Inflammatory macrophage treated with lipopolysaccharide for 1 hour (primary cell): ENCODE data around the gene FAM151A.
A peak's percentile ranks its signal among the peaks of the same experiment; 100 is the strongest.

ENCODE experiments used
- DNase-seq, 2 donors: peaks; one replicate each; pipeline ENCODE4 v3.0.0-alpha.2; 2020 to 2022

The FAM151A gene

GRCh38 chr1:54575605-54576290, 47.6 kb downstream of the FAM151A start:
- DNase-seq: peak; percentile 63 to 90

DNA sequence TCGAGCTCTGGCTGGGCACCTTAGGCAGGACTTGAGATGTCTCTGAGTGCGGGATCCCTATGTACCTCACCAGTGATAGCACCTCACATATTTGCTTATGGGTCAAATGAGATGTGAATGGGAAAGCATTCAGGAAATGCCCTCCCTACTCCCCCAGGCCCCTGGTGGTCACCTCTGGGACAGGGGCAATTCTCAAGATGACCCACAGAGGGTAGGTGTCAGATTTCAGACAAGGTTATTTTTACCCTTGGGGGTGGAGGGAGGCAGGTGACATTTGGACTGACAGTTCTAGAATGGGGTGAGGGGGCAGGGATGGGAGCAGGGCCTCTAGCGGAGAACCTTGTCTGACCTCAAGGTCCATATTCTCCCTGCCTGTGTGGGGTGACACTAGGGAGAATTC, 48.2 kb downstream of the FAM151A start:
- no peak for DNase-seq

DNA sequence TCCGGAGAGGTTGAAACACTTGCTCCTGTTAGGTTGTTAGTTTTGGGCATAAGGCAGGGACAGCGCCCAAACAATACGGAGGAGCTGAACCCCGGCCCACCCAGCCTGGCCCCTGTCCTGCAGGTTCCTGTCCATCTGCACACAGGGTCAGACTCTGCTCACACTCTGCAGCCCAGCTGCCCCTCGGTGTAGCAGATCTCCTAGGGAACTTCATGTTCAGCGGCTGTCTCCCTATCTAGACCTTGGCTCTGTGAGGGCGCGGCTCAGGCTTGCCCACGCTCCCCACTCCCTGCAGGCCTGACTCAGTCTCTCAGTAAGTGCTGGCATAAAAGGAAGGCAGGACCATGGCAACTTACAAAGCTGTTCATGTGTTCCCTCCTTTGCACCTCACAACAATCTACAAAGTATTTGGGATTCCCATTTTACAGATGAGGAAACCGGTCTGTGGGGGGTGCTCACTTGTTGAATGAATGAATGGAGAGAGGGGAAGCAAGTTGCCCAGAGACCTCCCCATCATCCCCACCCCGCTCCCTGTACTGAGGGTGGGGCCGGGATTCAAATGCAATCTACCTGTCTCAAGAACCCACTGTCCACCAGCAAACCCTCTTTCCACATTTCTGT, 49.1 kb downstream of the FAM151A start:
- no peak for DNase-seq

DNA sequence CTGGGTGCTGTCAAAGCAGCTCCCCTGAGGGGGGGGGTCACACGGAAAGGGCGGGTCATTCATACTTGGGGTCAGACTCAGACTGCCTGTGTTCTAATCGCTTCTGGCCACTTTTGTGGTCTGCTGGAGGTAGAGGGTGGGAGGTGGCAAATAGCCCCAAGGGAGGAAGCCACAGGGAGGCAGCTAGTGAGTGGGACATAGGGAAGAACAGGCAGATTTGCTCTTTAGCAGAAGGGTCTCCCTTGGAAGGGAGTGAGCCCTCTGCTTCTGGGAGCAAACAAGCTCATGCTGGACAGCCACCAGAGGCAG, 50.8 kb downstream of the FAM151A start:
- DNase-seq: no peak

DNA sequence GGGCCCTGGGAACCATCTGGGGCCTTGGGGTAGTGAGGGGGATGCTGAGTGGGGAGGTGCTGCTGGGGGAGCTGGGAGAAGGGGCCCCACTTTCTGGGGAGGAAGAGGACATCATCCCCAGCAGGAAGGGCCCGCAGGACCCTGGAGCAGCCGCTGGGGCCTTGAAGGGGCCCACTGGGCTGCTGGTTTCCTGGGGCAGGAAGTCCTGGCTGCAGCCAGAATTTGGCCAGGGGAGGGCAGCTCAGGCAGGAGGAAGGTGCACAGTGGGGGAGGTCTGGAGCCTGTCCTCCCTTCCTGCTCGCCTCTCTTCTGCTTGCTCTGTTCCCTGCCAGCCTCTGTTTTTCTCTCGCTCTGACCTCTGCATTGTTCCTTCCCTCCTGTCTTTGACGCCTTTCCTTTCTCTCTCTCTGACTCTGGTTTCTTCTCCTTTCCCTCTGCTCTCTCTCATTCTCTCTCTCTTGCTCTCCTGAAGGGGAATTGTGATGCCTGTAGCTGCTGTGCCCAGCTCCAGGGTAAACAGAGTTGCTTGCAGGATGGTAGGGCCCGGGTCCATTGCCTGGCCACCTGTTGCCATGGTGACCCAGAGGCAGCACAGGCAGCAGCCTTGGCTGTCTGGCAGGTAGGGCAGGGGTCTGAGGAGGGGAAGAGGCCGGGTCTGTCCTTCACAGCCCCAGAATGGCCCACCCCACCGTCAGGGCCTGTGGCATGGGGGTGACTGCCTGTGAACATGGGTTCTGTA, 51.4 kb downstream of the FAM151A start:
- DNase-seq: no peak

- DNase-seq: no peak
These were observed 52.0 kb downstream of the FAM151A start for GRCh38 chr1:54571326-54571725.

DNA sequence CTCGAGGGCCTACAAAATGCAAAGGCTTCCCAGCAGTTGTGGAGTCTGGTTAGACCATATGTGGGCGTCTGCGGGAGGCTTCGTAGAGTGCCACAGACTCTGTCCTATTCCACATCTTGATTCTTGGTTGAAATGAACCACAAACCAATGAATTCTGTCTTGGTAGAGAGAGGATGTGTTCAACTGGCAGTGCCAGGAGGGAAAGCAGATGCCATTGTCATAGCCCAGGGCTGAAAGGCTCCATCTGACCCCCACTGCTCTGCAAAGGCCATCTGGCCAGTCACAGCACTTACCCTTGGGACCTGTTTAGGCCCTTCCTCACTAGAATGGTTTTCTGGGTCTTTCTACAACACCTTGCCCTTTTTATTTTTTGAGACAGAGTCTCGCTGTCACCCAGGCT, 53.2 kb downstream of the FAM151A start:
- DNase-seq: no peak

DNA sequence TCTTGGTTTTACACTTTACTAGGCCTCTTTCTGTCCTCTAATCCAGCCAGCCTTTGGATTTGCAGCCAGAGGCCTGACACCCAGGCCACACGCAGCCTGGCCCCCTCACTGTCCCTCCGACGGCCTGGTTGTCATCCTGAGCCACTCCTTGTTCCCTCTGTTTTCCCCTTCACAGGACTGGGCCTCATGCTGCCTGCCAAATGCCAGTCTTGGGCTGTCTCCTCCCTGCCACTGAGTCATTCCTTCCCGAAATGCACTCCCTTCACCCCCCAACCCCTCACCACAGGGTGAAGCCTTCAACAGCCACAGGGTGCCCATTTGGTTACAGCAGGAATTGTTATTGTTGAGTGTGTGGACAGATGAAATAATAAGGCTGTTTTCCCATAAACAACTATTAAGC, 54.0 kb downstream of the FAM151A start:
- DNase-seq: no peak

DNA sequence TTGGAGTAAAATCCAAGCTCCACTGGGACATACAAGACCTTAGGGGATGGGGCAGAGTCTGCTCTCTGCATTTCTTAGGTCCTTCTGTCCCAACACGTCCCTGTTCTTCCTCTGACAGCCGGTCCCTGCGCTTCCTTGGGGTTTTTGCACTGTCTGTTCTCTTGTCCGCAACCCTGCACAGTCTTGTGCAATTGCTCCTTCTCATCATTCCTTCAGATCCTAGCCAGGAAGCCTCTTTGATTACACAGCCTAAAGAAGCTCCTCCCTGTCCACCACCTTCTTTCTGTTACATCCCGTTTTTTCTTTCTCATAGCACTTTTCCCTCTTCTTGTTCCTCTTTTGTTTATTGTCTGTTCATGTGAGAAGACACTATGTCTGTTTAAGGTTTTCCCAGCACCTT, 55.4 kb downstream of the FAM151A start:
- peak; percentile 31 to 80 for DNase-seq

GRCh38 chr1:54566438-54567141, 56.7 kb downstream of the FAM151A start:
- DNase-seq: no peak

DNA sequence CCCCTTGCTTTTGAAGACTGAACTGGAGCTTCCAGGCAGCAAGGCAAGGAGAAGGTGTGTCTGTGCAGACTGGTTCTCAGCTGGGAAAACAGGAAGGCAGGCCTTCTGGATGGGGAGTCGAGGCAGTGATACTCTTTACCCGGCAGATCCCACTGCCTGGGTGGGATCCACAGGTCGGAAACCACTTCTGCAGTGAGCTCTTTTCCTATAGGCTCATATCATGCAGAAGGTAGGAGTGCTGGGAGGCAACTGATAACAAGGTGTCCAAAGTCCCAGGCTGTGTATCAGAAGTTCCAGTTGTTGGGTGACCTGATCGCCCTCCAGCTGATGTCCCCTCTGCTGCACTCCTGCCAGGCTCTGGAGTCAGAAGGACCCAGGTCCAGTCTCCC, 58.2 kb downstream of the FAM151A start:
- no peak for DNase-seq

DNA sequence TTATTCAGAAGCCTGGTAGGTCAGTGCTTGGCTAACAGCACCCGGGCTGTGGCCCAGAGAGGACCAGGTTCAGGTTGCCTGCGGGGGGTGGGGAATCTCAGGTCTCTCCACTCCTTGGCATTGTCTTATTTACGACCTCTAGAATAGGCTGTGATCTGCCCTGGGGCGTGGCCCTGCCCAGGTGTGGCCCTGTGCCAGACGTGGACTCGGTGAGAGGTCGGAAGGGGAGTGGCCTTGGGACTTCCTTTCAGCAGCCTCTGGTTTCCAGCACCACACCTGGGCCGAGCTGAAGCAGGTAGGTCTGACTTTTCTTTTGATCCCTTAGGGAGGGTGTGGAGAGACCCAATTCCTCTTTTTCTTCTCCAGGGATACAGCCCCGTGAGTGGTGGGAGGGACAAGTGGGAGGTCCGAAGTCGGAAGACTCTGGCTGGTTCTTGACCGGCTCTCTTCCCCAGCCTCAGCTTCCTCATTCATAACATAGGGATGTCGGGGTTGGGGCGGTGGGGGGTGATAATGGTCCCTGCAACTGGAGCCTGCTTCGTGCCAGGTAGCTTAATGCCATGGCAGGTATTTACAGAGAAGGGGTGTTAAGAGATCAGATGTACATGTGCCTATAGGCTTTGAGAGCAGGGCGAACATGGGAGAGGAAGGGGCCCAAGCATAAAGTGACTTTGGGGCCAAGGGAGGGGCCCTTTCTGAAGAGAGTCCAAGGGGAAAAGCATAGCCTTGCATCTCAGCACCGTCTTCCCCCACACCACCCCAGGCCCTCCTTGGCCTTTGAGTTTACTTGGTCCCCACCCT, 58.8 kb downstream of the FAM151A start:
- peak; percentile 26 to 42 for DNase-seq

DNA sequence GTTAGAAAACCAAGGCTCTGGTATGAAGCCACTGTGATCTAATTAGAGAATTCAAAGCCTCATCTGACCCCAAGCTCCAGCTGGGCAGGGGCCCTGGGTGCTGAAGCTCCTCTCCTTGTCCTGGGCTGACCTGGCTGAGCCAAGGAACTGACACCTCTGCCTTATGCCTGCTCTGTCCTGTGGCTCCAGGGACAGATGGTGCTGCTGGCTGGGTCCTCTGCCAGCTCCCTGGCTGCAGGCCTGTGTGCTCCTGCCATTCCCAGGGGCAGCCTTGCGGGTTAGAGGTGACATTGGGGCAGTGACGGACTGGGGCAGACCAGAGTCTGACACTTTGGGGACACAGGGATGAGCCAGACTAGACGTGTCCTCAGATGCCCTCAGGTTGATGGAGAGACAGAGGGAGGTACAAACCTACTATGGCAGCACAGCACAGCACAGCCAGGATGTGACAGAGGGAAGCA, 63.5 kb downstream of the FAM151A start:
- no peak for DNase-seq
